Endothelial cell of umbilical vein (primary cell): ENCODE measurements around the gene EPB42. TPM values are rescaled to one million over a fixed set of nuclear protein-coding genes. Genes with fewer than 3 reads are reported as not detected.

Source experiments
- BruUV-seq: library from RNA; stranded (reverse); fragments of 400-500 nt; replicated peaks from 2 replicates; lab custom pipeline; 2021; lab: Mats Ljungman, UMichigan
- CTCF ChIA-PET: fragments of 300-600, 350-600 bp; sonication (Branson Sonifier 250); formaldehyde crosslinking; loops from one replicate; lab custom pipeline; 2021; ENCODE audit warnings: antibody characterized with exemption, inconsistent platforms; lab: Charles Lee
- POLR2A ChIA-PET: fragments of 300-600, 350-600 bp; sonication (Branson Sonifier 250); formaldehyde crosslinking; loops from one replicate; lab custom pipeline; 2021; ENCODE audit warnings: antibody characterized with exemption, inconsistent platforms; lab: Charles Lee
- DNase-seq: peaks from one replicate; pipeline ENCODE4 v3.0.0-alpha.2; 2011; ENCODE audit warnings: low read depth, low spot score
- FAIRE-seq: peaks from 2 replicates; lab custom pipeline; 2011; peaks lifted over from hg19 to GRCh38; lab: Jason Lieb, UNC
- H2AFZ ChIP-seq: 2 replicates; pipeline ENCODE4 v1.6.0; 2012; ENCODE audit warnings: low read depth, low read length, control low read depth, inconsistent platforms
- H3K27ac ChIP-seq: 2 replicates; pipeline ENCODE4 v1.5.1; 2011; ENCODE audit warnings: low read depth, mild to moderate bottlenecking, control low read depth, low read length, moderate library complexity; ENCODE audit not compliant: insufficient read depth
- H3K27me3 ChIP-seq, 2 experiments: 2 replicates each; pipeline versions ENCODE4 v1.6.0 to v1.6.1; 2011; ENCODE audit warnings: low read length in 2 of 2, mixed read lengths in 1 of 2; ENCODE audit not compliant: control insufficient read depth in 2 of 2, insufficient read depth in 2 of 2
- H3K36me3 ChIP-seq, 2 experiments: 2 replicates in 1 of 2; 3 replicates in 1 of 2; pipeline ENCODE4 v1.5.1; 2011; ENCODE audit warnings: low read length in 2 of 2, mild to moderate bottlenecking in 1 of 2, moderate library complexity in 1 of 2; ENCODE audit not compliant: control insufficient read depth in 2 of 2, insufficient read depth in 2 of 2; ENCODE audit errors: extremely low read depth in 1 of 2
- H3K4me1 ChIP-seq: 3 replicates; pipeline ENCODE4 v1.5.1; 2011; ENCODE audit warnings: mild to moderate bottlenecking, low read length; ENCODE audit not compliant: control insufficient read depth, insufficient read depth; ENCODE audit errors: extremely low read depth
- H3K4me2 ChIP-seq: 2 replicates; pipeline ENCODE4 v1.6.1; 2011; ENCODE audit warnings: low read length, control low read depth, mixed read lengths; ENCODE audit not compliant: insufficient read depth
- H3K4me3 ChIP-seq, 3 experiments: fragments of 200-600 bp in 1 of 3; sonication (generic), shearing (Covaris generic) in 1 of 3; replicated peaks in 1 of 3; 2 replicates each; pipeline ENCODE4 v1.5.1; 2011 to 2016; ENCODE audit warnings: control low read depth in 3 of 3, low read length in 3 of 3, mild to moderate bottlenecking in 2 of 3, inconsistent platforms in 1 of 3, low read depth in 1 of 3, moderate library complexity in 1 of 3; ENCODE audit not compliant: insufficient read depth in 1 of 3
- H3K79me2 ChIP-seq: 2 replicates; pipeline ENCODE4 v1.6.0; 2012; ENCODE audit warnings: low read length, inconsistent platforms; ENCODE audit not compliant: control insufficient read depth, insufficient read depth
- H3K9ac ChIP-seq: replicated peaks from 2 replicates; pipeline ENCODE3; 2011; ENCODE audit warnings: low read length, control low read depth; ENCODE audit not compliant: insufficient read depth; ENCODE audit errors: extremely low read depth
- H3K9me1 ChIP-seq: replicated peaks from 3 replicates; pipeline ENCODE4 v1.6.0; 2011; ENCODE audit warnings: mild to moderate bottlenecking, low read length; ENCODE audit not compliant: control insufficient read depth, insufficient read depth; ENCODE audit errors: extremely low read depth
- H3K9me3 ChIP-seq: replicated peaks from 2 replicates; pipeline ENCODE4 v1.5.1; 2012; ENCODE audit warnings: low read length, inconsistent platforms; ENCODE audit not compliant: control insufficient read depth, insufficient read depth
- H4K20me1 ChIP-seq: replicated peaks from 2 replicates; pipeline ENCODE3; 2011; ENCODE audit warnings: mild to moderate bottlenecking, low read length; ENCODE audit not compliant: control insufficient read depth, insufficient read depth; ENCODE audit errors: extremely low read depth
- EZH2 ChIP-seq: IDR thresholded peaks from 2 replicates; pipeline ENCODE4 v1.6.1; 2012; ENCODE audit warnings: borderline replicate concordance, low read depth, mild to moderate bottlenecking, moderate library complexity, low read length, inconsistent platforms; ENCODE audit not compliant: severe bottlenecking
- FOS ChIP-seq: IDR thresholded peaks from 2 replicates; pipeline ENCODE4 v1.6.1; 2011; ENCODE audit warnings: mild to moderate bottlenecking, low read length, moderate library complexity, borderline replicate concordance; ENCODE audit not compliant: insufficient read depth
- GATA2 ChIP-seq: IDR thresholded peaks from 2 replicates; pipeline ENCODE4 v1.7.0; 2011; ENCODE audit warnings: low read depth, mild to moderate bottlenecking, moderate library complexity, mixed read lengths, low read length; ENCODE audit not compliant: insufficient read length, insufficient read depth
- JUN ChIP-seq: IDR thresholded peaks from 2 replicates; pipeline ENCODE4 v1.6.1; 2011; ENCODE audit warnings: borderline replicate concordance, low read depth; ENCODE audit not compliant: insufficient read length, insufficient read depth
- MYC ChIP-seq: IDR thresholded peaks from one replicate; pipeline ENCODE4 v1.6.1; 2011; ENCODE audit warnings: mild to moderate bottlenecking, low read depth, low read length
- POLR2A ChIP-seq: IDR thresholded peaks from 2 replicates; pipeline ENCODE4 v1.6.1; 2012; ENCODE audit warnings: low read depth, mild to moderate bottlenecking, control low read depth, low read length
- POLR2AphosphoS5 ChIP-seq: IDR thresholded peaks from 2 replicates; pipeline ENCODE4 v1.6.1; 2012; ENCODE audit warnings: low read depth, mild to moderate bottlenecking, control low read depth, low read length, moderate library complexity; ENCODE audit not compliant: insufficient read depth
- dilution Hi-C: fragments of 300-500 bp; cut with MboI; formaldehyde crosslinking; loops from one replicate; pipeline ENCODE4 v1.15.0; 2019; ENCODE audit warnings: low sequenced_read_pairs; ENCODE audit not compliant: extremely low pct_ligation_motif_present
- intact Hi-C: fragments of 100-400 bp; cut with micrococcal nuclease; formaldehyde crosslinking; loops from one replicate; pipeline ENCODE4 v1.10.0; 2022
- polyA plus RNA-seq, 4 experiments: library from polyadenylated mRNA; depleted of rRNA in 3 of 4; stranded (reverse) in 3 of 4; unstranded in 1 of 4; fragments of >200 nt; gene quantifications; 2 replicates each; pipeline versions ENCODE4 v1.2.1 to v1.2.3, GENCODE V29; 2011 to 2012; ENCODE audit warnings: missing spikeins in 1 of 4
- total RNA-seq: library from RNA; stranded (reverse); gene quantifications from 2 replicates; pipeline ENCODE4 v1.2.3, GENCODE V29; 2021
- TF ChIP-seq, protein P1 (sequence below), 2 donors: IDR thresholded peaks; 1 replicate in 1 of 2; 2 replicates in 1 of 2; pipeline ENCODE4 v1.5.1; 2011; ENCODE audit warnings: low read length in 2 of 2, mild to moderate bottlenecking in 2 of 2, moderate library complexity in 2 of 2, control low read depth in 1 of 2, inconsistent platforms in 1 of 2, low read depth in 1 of 2; ENCODE audit not compliant: insufficient read depth in 1 of 2; ENCODE audit errors: extremely low read depth in 1 of 2
- TF ChIP-seq, protein P2 (sequence below): IDR thresholded peaks from 2 replicates; pipeline ENCODE4 v1.6.1; 2011; ENCODE audit not compliant: insufficient read depth, insufficient read length

The EPB42 gene
- total and polyA plus RNA-seq, 2 donors (not counting 3 experiments of a cell fraction or from before 2014, with no cell fraction given) = not detected

DNA sequence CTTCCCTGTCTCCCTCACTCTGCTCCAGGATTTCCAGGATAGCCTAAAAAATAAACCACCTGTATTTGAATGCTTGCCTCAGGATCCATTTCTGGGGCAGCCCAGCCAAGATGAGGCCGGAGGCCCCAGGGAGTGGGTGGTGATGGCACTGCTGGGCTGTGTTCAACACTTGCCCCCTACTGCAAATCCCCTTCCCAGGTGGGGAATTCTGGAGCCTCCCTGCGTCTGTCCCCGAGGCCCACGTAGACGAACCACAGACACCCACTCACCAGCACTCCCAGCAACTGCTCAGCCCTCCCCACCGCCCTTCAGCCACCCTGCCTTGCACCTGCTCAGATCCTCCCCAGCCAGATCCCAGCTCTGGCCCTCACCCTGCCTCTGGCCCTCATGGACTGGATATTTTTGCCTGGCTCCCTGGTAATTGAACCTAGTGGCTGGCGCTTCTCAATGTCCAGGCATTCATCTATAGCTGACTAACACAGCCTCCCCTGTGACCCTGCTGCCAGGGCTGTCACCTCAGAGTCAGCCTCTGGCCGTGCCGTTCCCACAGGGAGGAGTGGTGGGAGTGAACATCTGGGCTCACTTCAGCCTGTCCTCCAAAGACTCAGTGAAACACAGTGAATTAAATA lies 17.1 kb upstream of the EPB42 start:
- intact Hi-C loops (no loop called here), dilution Hi-C loops (no loop called here)
- H3K27me3 ChIP-seq = peaks cover 0 to 5% of the 10 kb centered on the region in 2 experiments
- no peak overlapping the region for H3K27ac ChIP-seq
- BruUV-seq = no TSS peak
- DNase-seq (no peak), FAIRE-seq (no peak)
- no peaks in the 10 kb centered on the region for H3K4me1 ChIP-seq
- ChIA-PET CTCF (interaction anchor here (1.5 kb wide), 1 partner anchor 13 kb away, joined by 5 read pairs; no protein-coding TSS in a partner anchor), POLR2A (no interaction called here)
- no peaks in the 10 kb centered on the region for H3K79me2 ChIP-seq
- H3K4me3 ChIP-seq = no peak overlapping the region
- H3K9me3 ChIP-seq = no peaks in the 10 kb centered on the region
- H2AFZ ChIP-seq = no peak overlapping the region
- H3K9ac ChIP-seq = no peak overlapping the region
- H3K36me3 ChIP-seq = no peaks in the 10 kb centered on the region
- no peak overlapping the region for H3K4me2 ChIP-seq
- no peaks in the 10 kb centered on the region for H4K20me1 ChIP-seq
- no peaks in the 10 kb centered on the region for H3K9me1 ChIP-seq
- TF ChIP-seq JUN (no peak), POLR2A (no peak), POLR2AphosphoS5 (no peak), MYC (no peak), EZH2 (no peak), FOS (no peak), GATA2 (no peak)
- TF ChIP-seq, protein P1, sequence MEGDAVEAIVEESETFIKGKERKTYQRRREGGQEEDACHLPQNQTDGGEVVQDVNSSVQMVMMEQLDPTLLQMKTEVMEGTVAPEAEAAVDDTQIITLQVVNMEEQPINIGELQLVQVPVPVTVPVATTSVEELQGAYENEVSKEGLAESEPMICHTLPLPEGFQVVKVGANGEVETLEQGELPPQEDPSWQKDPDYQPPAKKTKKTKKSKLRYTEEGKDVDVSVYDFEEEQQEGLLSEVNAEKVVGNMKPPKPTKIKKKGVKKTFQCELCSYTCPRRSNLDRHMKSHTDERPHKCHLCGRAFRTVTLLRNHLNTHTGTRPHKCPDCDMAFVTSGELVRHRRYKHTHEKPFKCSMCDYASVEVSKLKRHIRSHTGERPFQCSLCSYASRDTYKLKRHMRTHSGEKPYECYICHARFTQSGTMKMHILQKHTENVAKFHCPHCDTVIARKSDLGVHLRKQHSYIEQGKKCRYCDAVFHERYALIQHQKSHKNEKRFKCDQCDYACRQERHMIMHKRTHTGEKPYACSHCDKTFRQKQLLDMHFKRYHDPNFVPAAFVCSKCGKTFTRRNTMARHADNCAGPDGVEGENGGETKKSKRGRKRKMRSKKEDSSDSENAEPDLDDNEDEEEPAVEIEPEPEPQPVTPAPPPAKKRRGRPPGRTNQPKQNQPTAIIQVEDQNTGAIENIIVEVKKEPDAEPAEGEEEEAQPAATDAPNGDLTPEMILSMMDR (IDR thresholded peaks at IDR 0.05; ENCODE audit: extremely low read depth in 1 of 2, insufficient read depth in 1 of 2, low read depth in 1 of 2, low read length in 2 of 2) = no peak
- TF ChIP-seq, protein P2, sequence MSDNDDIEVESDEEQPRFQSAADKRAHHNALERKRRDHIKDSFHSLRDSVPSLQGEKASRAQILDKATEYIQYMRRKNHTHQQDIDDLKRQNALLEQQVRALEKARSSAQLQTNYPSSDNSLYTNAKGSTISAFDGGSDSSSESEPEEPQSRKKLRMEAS = no peak
